MM.1S (cell line): ENCODE results near the gene IQGAP1.

ENCODE experiments used
- DNase-seq: peaks from one replicate; pipeline ENCODE4 v3.0.0-alpha.2; 2015
- H2AFZ ChIP-seq: fragments of 300-600 bp; sonication (generic); 2 replicates; pipeline ENCODE4 v1.6.0; 2016; ENCODE audit warnings: antibody characterized with exemption, low read length
- H3F3A ChIP-seq: fragments of 300-600 bp; sonication (generic); 2 replicates; pipeline ENCODE4 v1.6.1; 2016; ENCODE audit warnings: mild to moderate bottlenecking, antibody characterized with exemption, low read length, moderate library complexity, mixed read lengths; ENCODE audit not compliant: insufficient read depth
- H3K27ac ChIP-seq: fragments of 300-600 bp; sonication (generic); 2 replicates; pipeline ENCODE4 v1.5.1; 2016; ENCODE audit warnings: mild to moderate bottlenecking, low read length
- H3K27me3 ChIP-seq: fragments of 300-600 bp; sonication (generic); replicated peaks from 2 replicates; pipeline ENCODE4 v1.6.0; 2016; ENCODE audit warnings: low read length; ENCODE audit not compliant: insufficient read depth
- H3K36me3 ChIP-seq: fragments of 300-600 bp; sonication (generic); replicated peaks from 2 replicates; pipeline ENCODE4 v1.6.1; 2016; ENCODE audit warnings: mild to moderate bottlenecking, low read length, mixed read lengths; ENCODE audit not compliant: insufficient read depth
- H3K4me1 ChIP-seq: fragments of 300-600 bp; sonication (generic); 2 replicates; pipeline ENCODE4 v1.6.1; 2016; ENCODE audit warnings: low read length, mixed read lengths
- H3K4me2 ChIP-seq: fragments of 300-600 bp; sonication (generic); 2 replicates; pipeline ENCODE4 v1.6.0; 2016; ENCODE audit warnings: low read depth, low read length
- H3K4me3 ChIP-seq: fragments of 300-600 bp; sonication (generic); 2 replicates; pipeline ENCODE4 v1.5.1; 2016; ENCODE audit warnings: low read length, mixed read lengths
- H3K79me2 ChIP-seq: fragments of 300-600 bp; sonication (generic); 2 replicates; pipeline ENCODE4 v1.6.1; 2016; ENCODE audit warnings: mixed run types, low read length, mixed read lengths
- H3K9ac ChIP-seq: fragments of 300-600 bp; sonication (generic); 2 replicates; pipeline ENCODE4 v1.6.1; 2016; ENCODE audit warnings: low read length, mixed read lengths
- H3K9me2 ChIP-seq: fragments of 300-600 bp; sonication (generic); replicated peaks from 2 replicates; pipeline ENCODE4 v1.6.1; 2016; ENCODE audit warnings: mild to moderate bottlenecking, low read length, mixed read lengths; ENCODE audit not compliant: insufficient read depth
- H3K9me3 ChIP-seq: fragments of 300-600 bp; sonication (generic); replicated peaks from 2 replicates; pipeline ENCODE4 v1.6.1; 2016; ENCODE audit warnings: mild to moderate bottlenecking, low read length, mixed read lengths; ENCODE audit not compliant: insufficient read depth
- H4K20me1 ChIP-seq: fragments of 300-600 bp; sonication (generic); 2 replicates; pipeline ENCODE4 v1.6.1; 2016; ENCODE audit warnings: mild to moderate bottlenecking, low read length, moderate library complexity, mixed read lengths; ENCODE audit not compliant: insufficient read depth
- CTCF ChIP-seq: fragments of 300-600 bp; sonication (generic); IDR thresholded peaks from 2 replicates; pipeline ENCODE4 v1.5.1; 2016; ENCODE audit warnings: antibody characterized with exemption, low read length, mixed read lengths
- EZH2 ChIP-seq: fragments of 300-600 bp; sonication (generic); optimal IDR thresholded peaks from 2 replicates; pipeline ENCODE3; 2017; ENCODE audit warnings: low read depth, mild to moderate bottlenecking, antibody characterized with exemption, low read length, mixed read lengths
- EZH2phosphoT487 ChIP-seq: fragments of 300-600 bp; sonication (generic); IDR thresholded peaks from 2 replicates; pipeline ENCODE4 v1.6.1; 2018; ENCODE audit warnings: antibody characterized with exemption, low read length

Gene IQGAP1

GRCh38 chr15:90388462-90389380 lies 679 bp downstream of the IQGAP1 start:
- Histone ChIP-seq H3K4me3 (peak overlapping the region; percentile 95), H3K36me3 (0 out of 2 replicates have a peak, but pooled peaks cover 6% of the 10 kb centered on the region), H3F3A (peaks cover 6% of the 10 kb centered on the region; the same call in 1 of the 2 replicates), H3K9me3 (no peaks in the 10 kb centered on the region), H2AFZ (no peak overlapping the region), H3K9me2 (no peaks in the 10 kb centered on the region), H3K27me3 (no peaks in the 10 kb centered on the region), H4K20me1 (0 out of 2 replicates have a peak, but pooled peaks cover 4% of the 10 kb centered on the region), H3K79me2 (peaks cover 53% of the 10 kb centered on the region), H3K4me1 (peaks cover 3% of the 10 kb centered on the region; the same call in 1 of the 2 replicates), H3K9ac (peak overlapping the region; percentile 95), H3K4me2 (peak overlapping the region; percentile 86), H3K27ac (peak overlapping the region; percentile 64; the same call in 1 of the 2 replicates)
- TF ChIP-seq CTCF (no peak), EZH2 (no peak), EZH2phosphoT487 (no peak)
- peak; percentile 47 for DNase-seq

- peaks cover 3% of the 10 kb centered on the region; the same call in 1 of the 2 replicates for H3K4me1 ChIP-seq
- peaks cover 6% of the 10 kb centered on the region; the same call in 1 of the 2 replicates for H3F3A ChIP-seq
- H3K9ac ChIP-seq = peak overlapping the region; percentile 95; the same call in 1 of the 2 replicates
- no peak for DNase-seq
- no peak for TF ChIP-seq EZH2
- no peaks in the 10 kb centered on the region for H3K9me2 ChIP-seq
- H3K27ac ChIP-seq = peak overlapping the region; percentile 64; the same call in 1 of the 2 replicates
- H3K4me3 ChIP-seq = peak overlapping the region; percentile 95
- peaks cover 61% of the 10 kb centered on the region for H3K79me2 ChIP-seq
- H3K9me3 ChIP-seq = no peaks in the 10 kb centered on the region
- no peaks in the 10 kb centered on the region for H3K27me3 ChIP-seq
- no peak overlapping the region for H2AFZ ChIP-seq
- 0 out of 2 replicates have a peak, but pooled peaks cover 6% of the 10 kb centered on the region for H3K36me3 ChIP-seq
- H4K20me1 ChIP-seq = peaks cover 6% of the 10 kb centered on the region; the same call in 1 of the 2 replicates
- H3K4me2 ChIP-seq = peak overlapping the region; percentile 86; the same call in 1 of the 2 replicates
Measured at GRCh38 chr15:90389513-90389912, 1.5 kb downstream of the IQGAP1 start.

DNA sequence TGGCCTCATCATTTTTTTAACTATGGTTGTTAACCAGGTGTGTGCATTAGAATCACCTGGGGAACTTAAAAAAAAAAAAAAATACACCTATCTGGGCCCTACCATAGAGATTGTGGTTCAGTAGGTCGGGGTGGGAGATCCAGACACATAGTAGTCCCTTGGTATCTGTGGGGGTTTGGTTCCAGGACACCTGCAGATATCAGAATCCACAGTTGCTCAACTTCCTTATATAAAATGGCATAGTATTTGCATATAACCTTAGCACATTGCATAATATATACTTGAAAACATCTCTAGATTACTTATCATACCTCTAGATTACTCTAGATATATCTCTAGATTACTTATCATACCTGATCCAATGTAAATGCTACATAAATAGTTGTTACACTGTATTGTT lies 5.0 kb downstream of the IQGAP1 start:
- Histone ChIP-seq H3K9me2 (no peaks in the 10 kb centered on the region), H3K9ac (no peak overlapping the region), H3K79me2 (peaks cover 95% of the 10 kb centered on the region), H3K4me2 (no peak overlapping the region), H3K4me1 (no peaks in the 10 kb centered on the region; the same call in 1 of the 2 replicates), H4K20me1 (peaks cover 7% of the 10 kb centered on the region; the same call in 1 of the 2 replicates), H3K27me3 (no peaks in the 10 kb centered on the region), H3K4me3 (no peak overlapping the region), H2AFZ (no peak overlapping the region), H3K9me3 (no peaks in the 10 kb centered on the region), H3K27ac (no peak overlapping the region), H3K36me3 (0 out of 2 replicates have a peak, but pooled peaks cover 6% of the 10 kb centered on the region), H3F3A (peaks cover 6% of the 10 kb centered on the region; the same call in 1 of the 2 replicates)
- TF ChIP-seq EZH2 (no peak), CTCF (no peak), EZH2phosphoT487 (no peak)
- no peak for DNase-seq
